GM12891 (cell line): Measurements from ENCODE around the gene RPL34.

Source experiments
- DNase-seq: peaks from one replicate; pipeline ENCODE4 v3.0.0; 2011; ENCODE audit warnings: low spot score; ENCODE audit not compliant: insufficient read length
- FAIRE-seq: peaks from 2 replicates; lab custom pipeline; 2011; peaks lifted over from hg19 to GRCh38; lab: Jason Lieb, UNC
- PAX5 ChIP-seq: IDR thresholded peaks from 2 replicates; pipeline ENCODE4 v1.6.1; 2011; ENCODE audit warnings: low read length, moderate library complexity, mild to moderate bottlenecking; ENCODE audit not compliant: insufficient read depth, severe bottlenecking
- POLR2A ChIP-seq: IDR thresholded peaks from 2 replicates; pipeline ENCODE4 v1.6.1; 2011; ENCODE audit warnings: low read depth, low read length, control low read depth
- POLR2AphosphoS5 ChIP-seq: IDR thresholded peaks from 2 replicates; pipeline ENCODE4 v1.6.1; 2011; ENCODE audit warnings: low read depth, low read length, control low read depth
- POU2F2 ChIP-seq: IDR thresholded peaks from 2 replicates; pipeline ENCODE4 v1.6.1; 2011; ENCODE audit warnings: low read depth, mild to moderate bottlenecking, control low read depth, low read length, moderate library complexity
- SPI1 ChIP-seq: IDR thresholded peaks from 2 replicates; pipeline ENCODE4 v1.6.1; 2011; ENCODE audit warnings: low read depth, low read length, control low read depth
- TAF1 ChIP-seq: IDR thresholded peaks from 2 replicates; pipeline ENCODE4 v1.6.1; 2011; ENCODE audit warnings: low read depth, low read length, control low read depth

The RPL34 gene

DNA sequence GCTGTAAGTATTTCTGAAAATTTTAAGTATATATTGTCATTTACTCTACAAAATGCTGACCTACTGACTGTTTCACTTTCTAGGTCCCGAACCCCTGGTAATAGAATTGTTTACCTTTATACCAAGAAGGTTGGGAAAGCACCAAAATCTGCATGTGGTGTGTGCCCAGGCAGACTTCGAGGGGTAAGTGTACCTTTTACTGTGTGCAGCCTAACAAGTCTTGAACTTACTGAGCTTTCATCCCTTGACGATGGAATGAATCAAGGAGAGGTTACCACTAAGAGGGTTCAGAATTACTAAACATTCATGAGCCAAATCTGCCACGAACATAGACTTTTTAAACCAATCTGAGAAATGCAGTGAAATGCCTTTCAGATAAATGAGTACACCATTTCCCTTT, 1.6 kb downstream of the RPL34 start:
- FAIRE-seq (no peak), DNase-seq (no peak)
- TF ChIP-seq TAF1 (no peak), POU2F2 (no peak), SPI1 (no peak), PAX5 (no peak), POLR2A (no peak), POLR2AphosphoS5 (no peak)

DNA sequence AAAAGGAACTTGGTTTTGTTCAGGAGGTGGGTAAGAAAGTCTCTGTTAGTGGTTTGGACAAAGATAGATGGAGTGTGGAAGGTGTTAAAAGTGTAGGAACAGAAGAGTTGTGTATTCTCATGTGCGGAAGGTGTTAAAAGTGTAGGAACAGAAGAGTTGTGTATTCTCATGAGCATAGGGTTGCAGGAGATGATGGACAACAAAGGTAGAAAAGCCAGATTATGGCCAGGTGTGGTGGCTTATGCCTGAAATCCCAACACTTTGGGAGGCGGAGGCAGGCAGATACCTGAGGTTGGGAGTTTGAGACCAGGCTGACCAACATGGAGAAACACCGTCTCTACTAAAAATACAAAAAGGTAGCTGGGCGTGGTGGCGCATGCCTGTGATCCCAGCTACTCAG, 2.5 kb downstream of the RPL34 start:
- DNase-seq (no peak), FAIRE-seq (no peak)
- TF ChIP-seq PAX5 (no peak), POLR2A (peak; percentile 7; the same call in 1 of the 2 replicates), POU2F2 (no peak), TAF1 (no peak), POLR2AphosphoS5 (no peak)

DNA sequence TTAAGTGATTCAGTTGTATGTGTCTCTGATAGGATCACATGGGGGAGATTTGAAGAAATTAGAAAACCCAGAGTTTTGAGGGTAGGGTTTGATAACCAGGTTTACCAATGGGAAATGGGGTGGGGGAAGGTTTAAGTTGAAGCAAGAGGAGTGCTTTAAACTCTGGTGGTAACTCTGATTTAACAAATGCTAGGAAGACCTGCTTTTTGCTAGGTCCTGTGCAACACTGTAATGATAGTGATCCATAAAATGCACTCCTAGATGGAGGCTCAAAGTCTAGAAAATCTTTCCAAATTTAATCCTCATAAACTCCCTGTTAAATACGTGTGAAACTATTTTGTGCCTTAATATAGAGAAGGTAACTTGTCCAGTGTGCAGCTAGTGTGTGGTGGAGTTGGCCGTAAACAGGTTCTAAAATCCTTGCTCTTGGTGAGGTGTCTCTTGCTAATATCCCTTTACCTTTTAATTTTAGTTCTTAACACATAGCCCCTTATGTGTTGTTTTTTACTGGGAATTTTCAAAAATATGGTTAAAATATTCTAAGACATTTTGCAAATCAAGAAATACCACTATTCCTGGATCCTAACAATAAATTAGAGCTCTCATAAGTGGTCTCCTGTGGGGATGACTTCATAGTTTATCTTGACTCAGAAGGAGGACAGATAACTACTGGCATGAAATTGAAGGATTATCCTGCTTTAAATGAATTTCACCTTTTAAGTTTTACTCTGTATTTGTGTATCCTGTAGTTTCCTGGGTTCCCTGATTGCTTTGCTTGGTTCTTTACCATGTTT, 4.1 kb downstream of the RPL34 start:
- no peak for TF ChIP-seq TAF1
- TF ChIP-seq SPI1, result no peak
- DNase-seq (no peak), FAIRE-seq (no peak)

DNA sequence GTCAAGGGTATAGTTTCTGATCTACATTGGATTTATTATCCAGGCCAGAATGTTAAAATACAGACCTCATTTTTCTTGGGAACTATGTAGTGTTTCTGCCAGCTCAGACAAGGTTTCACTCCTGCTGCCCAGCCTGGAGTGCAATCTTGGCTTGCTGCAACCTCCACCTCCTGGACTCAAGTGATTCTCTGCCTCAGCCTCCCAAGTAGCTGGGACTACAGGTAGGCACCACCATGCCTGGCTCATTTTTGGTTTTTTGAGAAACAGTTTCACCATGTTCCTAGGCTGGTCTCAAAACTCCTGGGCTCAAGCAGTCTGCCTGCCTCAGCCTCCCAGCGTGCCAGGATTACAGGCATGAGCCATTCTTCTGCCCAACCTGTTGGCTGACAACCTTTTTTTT, 5.7 kb downstream of the RPL34 start:
- DNase-seq (no peak), FAIRE-seq (no peak)
- TF ChIP-seq TAF1, result no peak
- 0 out of 2 replicates have a peak, but pooled peaks have one; percentile 14 for TF ChIP-seq POLR2AphosphoS5

DNA sequence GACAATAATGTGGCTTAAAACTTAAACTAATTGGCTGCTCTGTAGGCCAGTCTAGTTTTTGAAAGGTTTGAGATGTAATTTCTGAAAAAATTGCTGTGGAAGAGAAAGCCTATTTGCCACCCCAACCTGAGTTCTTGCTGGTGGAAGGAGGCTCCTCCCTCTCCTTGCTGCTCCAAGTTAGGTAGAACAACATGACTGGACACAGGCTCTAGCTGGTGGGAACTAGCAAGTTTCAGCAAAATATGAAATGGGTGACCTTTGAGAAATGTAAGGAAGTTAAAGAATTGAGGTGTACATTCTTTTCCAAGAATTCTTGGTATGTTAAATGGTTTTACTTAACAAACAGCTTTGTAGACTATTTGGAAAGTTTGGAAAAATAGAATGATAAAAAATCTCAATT, 8.0 kb downstream of the RPL34 start:
- TF ChIP-seq POLR2AphosphoS5 (no peak), PAX5 (no peak), SPI1 (no peak), POU2F2 (no peak), TAF1 (no peak), POLR2A (no peak)
- FAIRE-seq (no peak), DNase-seq (no peak)

DNA sequence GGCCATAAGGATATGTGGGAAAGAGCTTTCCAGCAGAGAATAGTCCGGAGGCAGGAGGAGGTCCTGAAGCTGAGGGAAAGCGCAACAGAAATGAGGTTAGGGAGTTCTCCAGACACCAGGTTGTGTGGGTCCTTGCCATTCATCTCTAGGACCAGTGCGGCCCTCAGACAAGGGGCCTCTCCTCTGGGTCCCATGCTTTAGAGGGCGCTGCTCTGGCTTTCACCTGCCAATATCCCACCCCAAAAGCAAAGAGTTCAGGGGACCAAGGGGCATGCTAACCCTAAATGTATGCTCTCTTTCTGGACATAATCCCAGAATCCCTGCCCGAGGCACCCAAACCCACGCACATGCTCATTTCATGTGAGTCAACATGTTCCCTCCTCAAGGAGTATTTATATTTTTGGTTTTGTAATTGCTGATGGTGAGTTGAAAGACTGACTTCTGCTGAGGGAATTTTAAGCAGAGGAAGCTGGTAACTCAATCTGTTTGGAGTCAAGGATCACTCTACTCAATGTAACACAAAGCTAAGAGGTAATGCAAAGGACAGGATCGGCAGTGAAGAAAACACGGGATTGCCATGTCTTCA, 14.8 kb downstream of the RPL34 start:
- DNase-seq, result no peak

DNA sequence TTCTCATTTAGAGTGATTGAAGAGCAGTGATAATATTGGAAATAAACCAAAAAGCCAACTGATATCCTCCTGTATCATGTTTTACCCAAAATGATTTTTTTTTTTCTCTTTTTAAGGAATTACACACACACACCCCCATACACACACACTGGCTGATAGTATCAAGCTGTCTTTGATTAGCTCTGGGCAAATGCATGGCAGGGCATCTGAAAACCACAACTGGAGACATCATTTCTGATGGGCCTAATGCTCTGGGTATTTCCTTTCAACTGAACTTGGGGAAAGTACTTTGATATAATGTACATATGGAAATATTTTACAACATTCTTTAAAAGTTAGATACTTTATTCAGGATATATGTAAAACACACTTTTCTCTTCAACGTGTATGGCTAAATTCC, 15.9 kb downstream of the RPL34 start:
- no peak for TF ChIP-seq POLR2A
- no peak for TF ChIP-seq SPI1
- TF ChIP-seq POU2F2, result no peak
- no peak for TF ChIP-seq PAX5
- no peak for TF ChIP-seq POLR2AphosphoS5
- no peak for TF ChIP-seq TAF1
- no peak for DNase-seq
- no peak for FAIRE-seq

More for the DNA sequence above, 14.8 kb downstream of the RPL34 start:
- TF ChIP-seq SPI1, result no peak
- TF ChIP-seq POU2F2, result no peak
- no peak for TF ChIP-seq POLR2AphosphoS5
- no peak for TF ChIP-seq PAX5
- TF ChIP-seq TAF1, result no peak
- no peak for TF ChIP-seq POLR2A
- no peak for FAIRE-seq

DNA sequence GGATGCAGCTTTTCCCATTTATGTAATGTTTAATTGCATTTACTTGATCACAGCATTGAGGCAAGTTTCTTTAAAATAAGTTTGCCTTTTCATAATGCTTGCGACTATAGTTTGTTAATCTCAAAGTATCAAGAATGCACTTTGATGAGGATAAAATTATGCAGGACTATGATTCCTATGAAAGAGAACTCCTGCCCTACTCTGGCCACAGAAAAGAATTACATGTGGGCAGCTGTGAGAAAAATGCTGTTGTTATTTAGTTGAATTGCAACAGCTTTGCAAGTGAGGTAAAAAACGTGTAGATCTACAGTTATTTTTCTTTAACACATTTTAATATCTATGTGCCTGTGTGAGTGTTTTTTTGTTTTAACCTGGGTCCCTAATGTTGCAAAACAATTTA, 17.5 kb downstream of the RPL34 start:
- DNase-seq, result no peak
- no peak for FAIRE-seq
- TF ChIP-seq SPI1 (no peak), PAX5 (no peak), POU2F2 (no peak), TAF1 (no peak), POLR2AphosphoS5 (no peak), POLR2A (no peak)

DNA sequence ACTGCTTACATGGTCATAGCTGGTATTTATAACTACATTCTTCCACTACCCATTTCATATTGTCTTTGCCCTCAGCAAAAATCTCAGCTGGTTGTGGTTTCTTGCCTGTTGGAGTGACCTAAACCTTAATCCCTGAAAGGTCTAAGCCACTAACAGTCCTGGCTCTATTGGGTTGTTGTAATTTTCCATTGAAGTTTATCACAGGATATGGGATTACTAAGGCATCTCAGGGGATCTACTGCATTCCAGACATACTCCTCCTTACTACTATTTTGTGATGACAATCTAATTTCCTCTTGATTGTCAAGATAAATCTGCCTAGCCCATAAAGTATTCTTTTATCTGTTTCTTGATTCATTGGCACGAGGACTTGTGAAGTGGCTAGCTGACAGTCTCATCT, 23.9 kb downstream of the RPL34 start:
- FAIRE-seq (no peak), DNase-seq (no peak)
- TF ChIP-seq PAX5 (no peak), SPI1 (no peak), POLR2AphosphoS5 (no peak), POLR2A (no peak), TAF1 (no peak), POU2F2 (no peak)

DNA sequence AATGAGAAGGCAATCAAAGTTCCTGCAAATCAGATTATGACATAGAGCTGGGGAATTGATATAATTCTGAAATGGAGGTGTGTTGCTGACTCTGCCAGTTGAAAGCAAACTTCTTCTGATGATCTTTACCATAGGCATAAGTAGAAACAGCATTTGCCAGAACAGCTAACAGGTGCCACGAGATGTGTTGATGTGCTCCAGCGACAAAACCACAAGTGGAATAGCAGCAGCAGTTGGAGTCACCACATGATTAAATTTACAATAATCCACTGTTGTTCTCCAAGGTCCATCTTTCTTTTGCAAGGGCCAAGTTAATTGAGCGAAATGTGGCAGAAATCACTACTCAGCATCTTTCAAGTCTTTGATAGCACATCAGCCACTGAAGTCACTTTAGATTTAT, 26.3 kb downstream of the RPL34 start:
- TF ChIP-seq PAX5 (no peak), POLR2AphosphoS5 (no peak), SPI1 (no peak), TAF1 (no peak), POU2F2 (no peak), POLR2A (no peak)
- DNase-seq (no peak), FAIRE-seq (peak; percentile 20)
